Right forelimb (tissue), 1 donor: ENCODE data around the gene SDHA.
"Not testable (repeated sequence)": the region's sequence is repeated elsewhere in the genome, so short reads cannot be mapped to it uniquely, and the experiment has no call there.

Experiments
- DNase-seq: peaks from one replicate; pipeline ENCODE4 v3.0.0-alpha.2; 2018

Gene SDHA

DNA sequence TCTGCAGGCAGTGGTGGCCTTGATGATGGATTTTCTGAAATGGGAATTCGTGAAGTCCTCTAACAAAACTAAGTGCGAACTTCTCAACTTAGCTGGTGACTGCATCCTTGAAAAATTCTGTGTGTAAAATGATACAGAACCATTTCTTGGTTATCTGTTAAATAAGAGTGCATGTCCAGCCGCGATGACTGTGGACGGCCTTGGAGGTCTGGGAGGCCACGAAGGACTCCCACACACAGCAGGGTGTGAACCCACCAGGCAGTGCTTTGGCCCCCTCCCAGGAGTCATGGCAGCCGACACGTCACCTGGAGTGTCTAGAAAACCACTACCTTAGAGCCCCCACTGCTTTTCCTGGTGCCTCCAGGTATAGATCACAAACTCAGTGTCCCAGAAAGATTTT lies 85.6 kb downstream of the SDHA start:
- DNase-seq = not testable (repeated sequence)

DNA sequence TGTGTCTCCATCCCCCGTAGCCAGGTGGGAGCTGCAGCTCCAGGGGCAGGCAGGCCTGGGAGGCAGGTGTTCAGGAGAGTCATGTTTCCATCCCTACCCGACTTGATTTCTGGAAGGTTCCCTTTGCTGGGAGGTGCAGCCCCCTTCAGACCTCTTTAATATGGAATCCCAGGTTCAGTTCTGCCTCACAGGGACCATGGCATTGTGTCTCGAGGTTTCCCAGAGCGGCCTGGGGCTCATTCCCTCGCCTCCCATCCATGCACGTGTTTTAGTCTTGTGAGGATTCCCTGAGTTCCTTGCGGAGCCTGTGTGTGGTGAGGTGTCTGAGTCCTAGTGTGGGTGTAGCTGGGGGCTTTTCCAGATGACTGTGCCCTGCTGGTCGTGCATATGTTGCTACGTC lies 86.9 kb downstream of the SDHA start:
- DNase-seq = no peak

- no peak for DNase-seq
These were observed 87.3 kb downstream of the SDHA start for GRCh38 chr5:305459-305858.

DNA sequence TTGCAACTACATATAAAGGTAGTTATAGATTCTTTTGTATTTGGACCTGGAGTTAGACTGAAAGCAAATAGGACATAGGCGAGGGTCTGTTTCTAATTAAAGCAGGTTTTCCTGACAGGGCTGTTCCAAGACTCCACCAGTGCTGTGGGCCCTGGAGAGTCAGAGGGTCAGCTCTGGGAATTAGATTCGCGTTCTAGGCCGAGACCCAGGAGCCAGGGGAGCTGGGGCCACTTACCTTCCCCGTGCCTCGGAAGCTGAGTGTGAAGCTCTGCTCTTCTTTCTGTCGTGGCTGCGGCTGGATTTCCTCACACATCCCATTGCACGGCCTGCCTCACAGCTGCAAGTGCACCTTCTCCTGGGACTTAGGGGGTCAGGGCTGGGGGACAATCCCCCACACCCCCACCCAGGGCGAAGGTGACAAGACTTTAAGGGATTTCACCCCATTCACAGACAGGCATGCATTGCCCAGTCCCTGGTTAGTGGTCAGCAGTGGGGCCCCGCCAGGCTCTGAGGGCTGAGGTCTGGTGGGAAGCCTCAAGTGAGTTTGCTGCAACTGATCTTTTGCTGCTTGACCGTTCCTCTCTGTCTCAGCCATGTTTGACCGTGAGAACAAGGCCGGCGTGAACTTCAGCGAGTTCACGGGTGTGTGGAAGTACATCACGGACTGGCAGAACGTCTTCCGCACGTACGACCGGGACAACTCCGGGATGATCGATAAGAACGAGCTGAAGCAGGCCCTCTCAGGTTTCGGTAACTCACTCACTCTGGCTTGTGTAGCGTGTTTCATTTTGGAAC lies 88.1 kb downstream of the SDHA start:
- no peak for DNase-seq
